HG03520 (cell line): ENCODE results near the gene PDE6B.
"Not testable (repeated sequence)": the region's sequence is repeated elsewhere in the genome, so short reads cannot be mapped to it uniquely, and the experiment has no call there.

Source experiments
- ATAC-seq: cut with Tn5 transposase; IDR thresholded peaks from one replicate; pipeline ENCODE4 v1.9.1; 2021; ENCODE audit warnings: mild to moderate bottlenecking, moderate library complexity; ENCODE audit not compliant: unreplicated experiment

PDE6B gene

DNA sequence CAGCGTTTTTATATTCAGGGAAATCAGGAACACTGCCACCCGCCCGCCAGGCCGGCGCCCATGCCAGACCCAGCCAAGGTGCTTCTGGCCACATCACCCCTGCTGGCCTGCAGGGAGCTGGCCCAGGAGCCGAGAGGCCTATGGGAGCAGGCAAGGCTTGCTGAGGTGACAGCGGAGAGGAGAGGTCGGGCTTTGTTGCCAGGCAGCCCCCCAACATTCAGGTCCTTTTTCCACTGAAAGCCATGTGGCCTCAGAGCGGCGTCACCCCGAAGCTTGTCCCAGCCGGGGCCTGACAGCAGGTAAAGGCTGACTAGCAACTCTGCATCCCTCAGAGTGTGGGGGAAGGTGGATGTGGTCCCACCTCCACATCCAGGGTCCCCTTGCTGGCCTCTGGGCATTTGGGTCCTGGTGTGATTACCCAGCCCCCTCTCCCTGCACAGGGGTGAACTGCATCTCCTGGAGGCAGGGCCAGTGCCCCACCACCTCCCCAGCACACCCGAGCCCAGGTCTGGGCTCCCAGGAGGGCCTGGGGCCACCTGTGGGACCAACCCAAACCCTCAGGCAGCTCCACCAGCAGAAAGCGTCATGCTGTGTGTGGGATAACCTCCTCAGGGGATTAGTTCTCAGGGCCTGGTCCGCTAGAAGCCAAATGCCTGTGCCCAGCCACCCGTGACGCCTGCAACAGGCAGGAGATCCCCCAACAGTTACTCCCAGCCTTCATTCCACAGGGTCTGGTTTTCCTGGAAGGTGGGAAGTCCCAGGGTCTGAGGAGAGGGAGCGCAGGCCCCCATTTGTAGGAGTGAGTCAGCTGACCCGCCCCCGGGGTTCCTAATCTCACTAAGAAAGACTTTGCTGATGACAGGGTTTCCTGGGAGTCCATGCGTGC, at the start of gene PDE6B:
PDE6B (plus strand) TSS at position 869 of the 886 bp plus-strand sequence. CDS start 54 bp downstream, outside the sequence.
- ATAC-seq: no peak

DNA sequence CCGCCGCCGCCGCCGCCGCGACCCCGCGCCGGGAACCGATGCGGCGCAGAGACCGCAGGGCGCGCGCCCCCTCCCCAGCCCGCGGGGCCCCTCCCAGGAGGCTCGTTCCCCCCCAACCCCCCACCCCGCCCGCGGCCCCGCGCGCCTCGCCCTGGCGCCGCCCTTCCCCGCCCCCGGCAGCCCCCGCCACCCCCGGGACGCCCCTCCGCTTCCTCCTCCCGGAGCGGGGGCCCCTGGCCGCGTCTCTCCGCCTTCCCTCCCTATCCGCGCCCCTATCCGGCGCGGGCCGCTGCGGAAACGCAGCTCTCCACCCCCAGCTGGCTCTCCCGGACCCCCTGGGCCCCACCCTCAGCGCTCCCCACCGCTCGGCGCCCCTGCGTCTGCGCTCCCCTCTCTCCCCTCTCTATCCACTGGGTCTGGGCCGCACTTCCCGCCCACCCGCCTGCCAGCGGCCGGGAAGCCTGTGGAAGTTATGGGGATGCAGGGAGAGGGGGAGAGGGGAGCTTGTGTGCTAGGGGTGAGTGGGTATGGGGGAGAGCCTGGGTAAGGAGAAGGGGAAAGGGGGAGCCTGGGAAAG, 49.0 kb upstream of the PDE6B start, which contains the start of gene TMEM271:
TMEM271 (minus strand) TSS at position 51 of the 577 bp plus-strand sequence. CDS start 233 bp downstream, outside the sequence.
- ATAC-seq: no peak

DNA sequence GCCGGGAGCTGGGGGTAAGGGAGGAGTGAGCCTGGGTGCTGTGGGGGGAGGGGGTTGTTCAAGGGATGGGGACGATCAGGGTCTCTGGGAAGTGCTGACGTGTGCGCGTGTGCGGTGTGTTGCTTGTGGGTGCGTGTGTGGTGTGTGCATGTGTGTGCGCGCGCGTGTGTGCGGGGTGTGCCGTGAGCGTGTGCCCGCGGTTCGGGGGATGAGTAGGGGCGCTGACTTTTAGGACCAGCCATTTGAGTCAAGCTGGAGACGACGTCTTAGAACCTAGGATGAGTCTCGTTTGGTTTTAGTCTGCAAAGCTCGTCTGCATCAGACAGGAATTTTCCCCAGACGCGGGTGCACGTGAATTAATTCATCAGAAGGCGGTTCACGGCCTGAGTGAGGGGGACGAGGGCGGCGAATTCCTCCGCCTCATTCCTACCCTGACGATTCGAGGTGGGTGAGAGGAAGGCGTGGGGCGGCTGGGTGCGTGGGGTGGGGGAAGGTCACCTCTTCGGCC, 48.3 kb upstream of the PDE6B start:
- ATAC-seq: no peak

DNA sequence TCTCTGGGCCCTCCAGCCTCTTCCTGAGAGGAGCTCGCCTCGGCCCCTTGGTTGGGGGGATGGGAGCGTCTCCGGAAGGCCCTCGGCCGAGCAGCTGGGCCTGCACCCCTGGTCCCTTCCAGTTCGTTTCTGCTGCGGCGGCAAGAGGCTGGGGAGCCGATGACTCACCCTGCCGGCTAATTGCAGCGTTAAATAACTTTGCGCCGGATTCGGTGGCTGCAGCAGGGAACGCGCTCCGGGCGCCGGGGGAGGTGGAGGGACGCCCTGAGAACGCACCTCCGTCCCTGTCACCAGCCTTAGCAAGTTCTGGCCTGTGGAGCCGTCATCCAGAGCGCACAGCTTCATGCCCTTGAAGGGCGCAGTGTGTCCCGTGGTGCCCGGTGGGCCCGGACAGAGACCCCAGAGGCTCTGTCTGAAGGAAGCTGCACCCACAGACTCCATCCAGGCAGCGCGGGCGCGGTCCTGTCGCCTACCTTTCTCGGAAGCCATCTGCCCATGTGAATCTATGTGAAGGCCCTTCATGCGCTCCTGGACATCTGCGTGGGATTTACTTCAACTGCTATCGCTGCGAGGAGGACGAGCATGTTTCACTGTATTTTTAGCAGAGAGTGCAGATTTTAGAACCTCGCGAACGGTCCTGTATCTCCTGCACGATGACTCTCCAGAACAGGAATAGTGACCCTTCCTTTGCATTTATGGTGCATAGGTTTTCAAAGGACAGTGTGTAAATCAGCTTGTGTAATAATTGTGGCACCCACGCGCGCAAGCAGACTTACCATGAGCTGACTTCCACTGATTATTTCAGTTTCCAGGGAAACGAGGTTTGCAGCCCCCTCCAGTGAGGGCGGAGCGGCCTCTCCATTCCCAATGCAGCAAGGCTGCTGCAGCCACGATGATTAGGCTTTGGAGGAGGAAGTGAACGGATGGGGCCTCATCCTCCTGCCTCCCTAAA, 47.6 kb upstream of the PDE6B start:
- ATAC-seq: no peak

DNA sequence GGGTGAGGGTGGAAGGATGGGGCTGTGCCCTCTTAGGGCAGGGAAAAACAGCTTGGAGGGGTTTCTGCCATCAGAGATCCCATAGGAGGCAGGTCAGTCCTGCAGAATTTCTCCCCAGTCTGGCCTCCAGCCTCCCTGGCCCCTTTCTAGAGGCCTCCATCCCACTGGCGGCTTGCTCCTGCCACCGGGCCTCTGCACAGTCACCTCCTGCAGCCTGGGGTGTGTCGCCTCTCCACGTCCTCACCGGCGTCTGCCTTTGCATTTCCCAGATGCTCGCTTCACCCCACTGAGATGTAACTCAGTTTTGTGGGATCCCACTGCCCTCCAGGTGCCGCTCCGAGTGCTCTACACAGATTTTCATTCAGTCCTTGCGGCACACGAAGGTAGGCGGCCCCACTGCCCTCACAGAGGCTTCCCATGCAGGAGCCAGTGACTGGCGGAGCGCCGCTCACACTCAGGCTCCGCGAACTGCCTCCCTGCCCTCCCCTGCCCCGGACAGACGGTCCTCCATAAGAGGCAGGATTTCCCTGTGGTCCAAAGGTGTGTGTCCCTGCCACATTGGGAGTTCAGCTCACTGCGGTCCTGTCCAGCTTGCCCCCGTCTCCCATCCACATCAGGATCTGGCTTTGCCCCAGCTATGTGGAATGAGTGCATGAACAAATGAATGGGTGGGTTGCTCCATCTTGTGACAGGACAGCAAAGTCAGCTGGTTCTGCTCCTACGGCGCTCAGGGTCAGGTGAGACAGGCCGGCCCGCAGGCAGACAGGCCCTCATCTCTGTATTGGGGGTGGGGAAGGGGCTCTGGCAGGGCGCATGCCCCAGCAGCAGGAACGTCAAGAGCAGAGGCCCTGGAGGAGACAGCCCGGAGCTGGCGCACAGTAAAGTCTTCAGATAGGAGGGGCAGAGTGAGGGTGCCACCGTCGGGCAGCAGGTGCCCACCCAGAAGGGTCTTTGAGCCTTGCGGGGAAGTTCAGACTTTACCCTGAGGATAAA, 46.6 kb upstream of the PDE6B start:
- ATAC-seq: no peak

DNA sequence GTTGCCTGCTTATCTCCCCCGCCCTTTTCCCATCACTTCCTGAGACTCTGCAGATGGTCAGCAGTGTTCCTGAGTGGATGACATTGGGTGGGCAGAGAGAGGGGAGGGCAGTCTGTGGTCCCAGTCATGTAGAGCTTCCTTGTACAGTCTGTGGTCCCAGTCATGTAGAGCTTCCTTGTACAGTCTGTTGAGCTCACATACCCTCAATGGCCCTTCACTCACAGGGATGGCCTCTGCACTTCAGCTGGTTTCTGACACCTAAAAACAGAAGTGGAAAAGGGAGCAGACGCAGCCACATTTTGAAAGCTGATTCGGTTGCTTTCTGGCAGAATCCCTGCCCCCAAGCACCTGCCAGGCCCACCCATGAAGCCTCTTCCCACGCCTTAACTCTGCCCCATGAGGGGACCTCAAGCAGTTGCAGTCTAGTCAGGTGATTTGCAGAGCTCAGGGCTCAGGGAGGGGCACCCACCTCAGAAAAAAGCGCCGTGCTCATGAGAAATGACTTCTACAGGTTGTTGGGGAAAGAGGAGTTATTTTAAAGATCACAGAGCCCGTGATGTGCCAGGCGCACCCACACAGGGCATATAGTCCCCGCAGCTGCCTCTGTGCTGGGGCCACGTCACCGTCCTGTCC, 45.7 kb upstream of the PDE6B start:
- ATAC-seq: no peak

DNA sequence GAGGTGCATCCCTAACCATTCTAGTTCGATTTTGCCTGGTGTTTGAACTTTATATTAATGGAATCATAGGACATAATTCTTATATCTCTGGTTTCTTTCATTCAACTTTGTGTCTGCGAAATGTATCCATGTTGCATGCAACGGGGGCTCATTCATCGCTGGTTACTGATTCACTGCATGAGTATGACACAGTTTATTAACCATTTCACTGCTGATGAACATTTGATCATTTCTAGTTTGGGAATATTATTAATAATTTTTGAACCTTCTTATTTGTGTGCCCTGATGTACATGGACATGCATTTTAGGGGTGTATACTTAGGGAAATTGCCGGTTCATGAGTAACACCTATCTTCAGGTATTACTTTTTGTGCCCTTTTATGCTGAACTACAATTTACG, 44.2 kb upstream of the PDE6B start:
- no peak for ATAC-seq

DNA sequence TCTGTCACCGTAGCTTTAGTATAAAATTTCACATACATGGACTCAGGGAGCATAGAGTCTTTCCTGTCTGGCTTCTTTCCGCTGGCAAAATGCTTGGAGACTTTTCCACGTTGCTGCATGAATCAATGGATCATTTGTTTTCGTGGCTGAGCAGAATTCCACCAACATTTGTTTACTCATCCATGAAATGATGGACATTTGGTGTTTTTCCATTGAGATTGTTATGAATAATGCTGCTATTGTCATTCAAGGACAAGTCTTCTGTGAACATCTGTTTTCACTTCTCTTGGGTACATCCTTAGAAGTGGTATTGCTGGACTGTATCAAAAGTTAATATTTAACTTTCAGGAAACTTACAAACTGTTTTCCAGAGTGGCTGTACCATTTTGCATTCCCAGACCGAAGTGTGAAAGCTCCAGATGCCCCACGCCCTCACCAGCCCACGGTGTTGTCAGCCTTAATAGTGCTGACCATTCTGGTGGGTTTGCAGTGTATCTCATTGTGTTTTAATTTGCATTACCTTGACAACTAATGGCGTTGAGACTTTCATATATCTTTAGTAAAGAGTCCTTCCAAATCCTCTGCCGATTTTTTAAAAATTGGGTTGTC, 43.5 kb upstream of the PDE6B start:
- no peak for ATAC-seq

DNA sequence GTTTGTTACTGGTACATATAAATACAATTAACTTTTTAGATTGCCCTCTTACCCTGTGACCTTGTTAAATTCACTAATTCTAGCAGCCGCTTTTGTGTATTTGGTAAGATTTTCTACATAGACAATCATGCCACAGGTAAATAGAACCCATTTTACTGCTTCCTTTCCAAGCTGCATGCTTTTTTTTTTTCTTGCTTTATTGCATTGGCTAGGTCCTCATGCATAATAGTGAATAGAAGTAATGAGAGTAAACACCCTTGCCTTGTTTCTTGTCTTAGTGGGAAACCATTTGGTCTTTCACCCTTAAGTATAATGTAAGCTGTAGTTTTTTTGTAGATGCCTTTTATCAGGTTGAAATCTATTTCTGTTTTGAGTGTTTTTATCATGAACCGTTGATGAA, 41.6 kb upstream of the PDE6B start:
- ATAC-seq: no peak

DNA sequence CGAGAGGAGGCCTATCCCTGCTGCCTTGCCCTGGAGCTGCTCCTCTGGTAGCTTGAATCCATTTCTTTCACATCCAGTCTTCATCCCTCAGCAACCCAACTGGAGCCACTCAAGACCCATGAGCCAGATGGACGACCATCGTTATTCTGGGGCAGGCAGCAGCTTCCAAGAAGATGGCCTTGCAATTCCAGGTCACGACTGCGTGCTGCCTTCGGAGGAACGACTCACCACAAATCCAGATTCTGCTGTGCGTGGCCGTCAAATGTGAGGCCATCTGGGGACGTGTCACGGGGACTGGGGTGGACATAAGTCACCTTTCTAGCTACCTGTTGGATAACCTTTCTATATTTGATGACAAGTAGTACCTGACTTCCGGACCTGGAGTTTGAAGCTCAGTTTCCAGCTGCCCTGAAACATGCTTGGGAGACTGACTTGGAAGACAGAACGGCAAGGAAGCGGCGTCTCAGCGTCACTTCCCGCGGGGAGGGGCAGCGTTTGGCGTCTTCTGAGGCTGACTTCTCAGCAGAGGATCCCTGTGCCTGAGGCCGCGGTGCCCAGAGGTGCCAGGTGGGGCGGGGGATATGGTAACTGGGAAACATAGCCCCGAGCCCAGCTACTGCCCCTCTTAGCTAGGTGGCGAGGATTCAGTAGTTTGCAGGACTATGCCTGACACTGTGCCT, 37.6 kb upstream of the PDE6B start:
- ATAC-seq: no peak

DNA sequence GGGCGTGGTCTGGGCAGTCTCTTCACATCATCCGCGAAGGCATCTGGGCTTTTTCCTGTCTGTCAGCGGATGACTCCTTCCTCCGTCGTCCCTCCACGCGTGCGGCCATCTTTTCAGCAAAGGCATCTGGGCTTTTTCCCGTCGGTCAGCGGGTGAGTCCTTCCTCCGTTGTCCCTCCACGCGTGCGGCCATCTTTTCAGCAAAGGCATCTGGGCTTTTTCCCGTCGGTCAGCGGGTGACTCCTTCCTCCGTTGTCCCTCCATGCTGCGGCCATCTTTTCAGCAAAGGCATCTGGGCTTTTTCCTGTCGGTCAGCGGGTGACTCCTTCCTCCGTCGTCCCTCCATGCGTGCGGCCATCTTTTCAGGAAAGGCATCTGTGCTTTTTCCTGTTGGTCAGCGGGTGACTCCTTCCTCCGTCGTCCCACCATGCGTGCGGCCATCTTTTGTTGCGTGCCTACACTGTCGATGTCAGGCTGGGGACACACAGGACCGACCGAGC, 37.0 kb upstream of the PDE6B start:
- ATAC-seq: no peak

DNA sequence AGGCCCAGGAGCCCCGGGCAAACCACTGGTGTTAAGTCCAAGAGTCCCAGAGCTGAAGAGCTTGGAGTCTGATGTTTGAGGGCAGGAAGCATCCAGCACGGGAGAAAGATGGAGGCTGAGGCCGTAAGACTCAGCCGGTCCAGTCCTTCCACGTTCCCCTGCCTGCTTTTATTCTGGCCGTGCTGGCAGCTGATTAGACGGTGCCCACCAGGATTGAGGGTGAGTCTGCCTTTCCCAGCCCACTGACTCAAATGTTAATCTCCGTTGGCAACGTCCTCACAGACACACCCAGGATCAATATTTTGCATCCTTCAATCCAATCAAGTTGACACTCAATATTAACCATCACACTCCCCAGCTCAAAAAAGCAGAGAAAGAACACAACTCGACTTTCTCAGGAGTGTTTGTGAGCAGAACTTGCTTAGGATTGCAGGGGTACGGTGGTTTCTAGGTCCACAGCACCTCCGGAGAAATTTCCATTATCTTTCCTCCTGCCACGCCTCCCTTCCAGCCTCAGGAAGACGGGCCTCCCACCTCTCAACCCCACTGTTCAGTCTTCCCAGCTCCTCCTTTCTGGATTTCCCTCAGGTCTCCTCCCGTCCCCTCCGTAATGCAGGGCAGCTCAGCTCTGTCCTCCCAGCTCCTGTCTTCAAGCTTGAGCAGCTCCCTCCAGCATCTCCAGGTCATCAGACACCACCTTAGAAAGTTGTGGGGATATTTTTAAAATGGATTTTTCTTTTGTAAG, 36.0 kb upstream of the PDE6B start:
- ATAC-seq: no peak

DNA sequence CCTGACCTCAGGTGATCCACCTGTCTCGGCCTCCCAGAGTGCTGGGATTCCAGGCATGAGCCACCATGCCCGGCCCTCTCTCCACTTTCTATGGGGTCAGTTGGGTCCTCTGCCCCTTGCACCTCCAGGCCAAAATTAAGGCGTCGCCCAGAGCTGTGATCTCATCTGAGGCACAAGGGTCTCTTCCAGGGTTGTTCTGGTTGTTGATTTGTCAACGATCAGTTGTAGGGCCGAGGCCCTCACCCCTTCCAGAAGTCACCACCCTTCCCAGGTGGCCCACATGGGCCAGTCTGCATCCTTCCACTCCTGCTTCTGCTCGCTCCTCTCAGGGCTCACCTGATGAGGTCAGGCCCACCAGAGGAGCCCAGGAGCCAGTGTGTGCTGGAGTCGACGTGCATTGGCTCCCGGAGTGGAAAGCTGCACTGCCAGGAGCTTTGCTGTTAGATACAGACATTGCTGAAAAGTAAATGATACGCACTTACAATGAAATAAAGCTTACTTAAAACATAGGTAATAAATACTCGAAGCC, 35.0 kb upstream of the PDE6B start:
- no peak for ATAC-seq

DNA sequence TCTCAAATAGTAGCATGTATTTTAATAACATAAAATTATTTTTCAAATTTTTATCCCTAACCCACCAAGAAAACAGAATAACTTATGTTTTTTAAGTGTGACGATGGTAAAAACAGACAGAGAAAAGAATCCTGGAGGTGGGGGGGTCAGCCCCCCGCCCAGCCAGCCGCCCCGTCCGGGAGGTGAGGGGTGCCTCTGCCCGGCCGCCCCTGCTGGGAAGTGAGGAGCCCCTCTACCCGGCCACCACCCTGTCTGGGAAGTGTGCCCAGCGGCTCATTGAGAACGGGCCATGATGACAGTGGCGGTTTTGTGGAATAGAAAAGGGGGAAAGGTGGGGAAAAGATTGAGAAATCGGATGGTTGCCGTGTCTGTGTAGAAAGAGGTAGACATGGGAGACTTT, 33.2 kb upstream of the PDE6B start:
- not testable (repeated sequence) for ATAC-seq

DNA sequence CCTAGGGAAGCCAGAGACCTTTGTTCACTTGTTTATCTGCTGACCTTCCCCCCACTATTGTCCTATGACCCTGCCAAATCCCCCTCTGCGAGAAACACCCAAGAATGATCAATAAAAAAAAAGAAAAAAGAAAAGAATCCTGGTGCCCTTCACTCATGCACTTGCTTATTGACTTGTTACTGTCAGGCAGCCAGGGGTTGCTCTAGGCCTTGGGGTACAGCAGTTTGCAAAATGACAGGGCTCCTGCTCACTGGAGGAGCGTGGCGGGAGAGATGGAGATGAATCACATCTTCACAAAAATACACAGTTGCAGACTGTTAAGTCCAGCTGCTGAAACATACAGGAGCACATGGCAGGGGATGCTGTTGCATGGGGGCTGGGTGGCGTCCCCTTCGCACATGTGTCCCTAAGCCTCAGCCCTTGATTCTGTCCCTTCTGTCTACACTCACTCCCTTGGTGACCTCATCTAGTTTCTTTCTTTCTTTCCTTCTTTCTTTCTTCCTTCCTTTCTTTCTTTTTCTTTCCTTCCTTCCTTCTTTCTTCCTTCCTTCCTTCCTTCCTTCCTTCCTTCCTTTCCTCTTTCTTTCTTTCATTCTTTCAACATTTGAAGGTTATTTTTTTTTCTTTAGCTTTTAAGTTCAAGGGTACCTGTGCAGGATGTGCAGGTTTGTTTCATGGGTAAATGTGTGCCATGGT, 32.4 kb upstream of the PDE6B start:
- ATAC-seq: no peak

DNA sequence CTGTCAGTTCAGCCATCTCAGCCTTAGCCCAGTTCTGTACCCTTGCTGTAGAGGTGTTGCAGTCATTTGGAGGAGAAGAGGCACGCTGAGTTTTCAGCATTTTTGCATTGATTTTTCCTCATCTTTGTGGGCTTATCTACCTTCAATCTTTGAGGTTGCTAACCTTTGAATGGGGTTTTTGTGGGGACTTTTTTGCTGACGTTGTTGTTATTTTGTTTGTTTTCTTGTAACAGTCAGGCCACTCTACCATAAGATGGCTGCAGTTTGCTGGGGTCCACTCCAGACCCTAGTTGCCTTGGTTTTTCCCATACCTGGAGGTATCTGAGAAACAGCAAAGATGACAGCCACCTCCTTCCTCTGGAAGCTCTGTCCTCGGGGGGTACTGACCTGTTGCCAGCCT, 26.4 kb upstream of the PDE6B start:
- ATAC-seq: no peak

DNA sequence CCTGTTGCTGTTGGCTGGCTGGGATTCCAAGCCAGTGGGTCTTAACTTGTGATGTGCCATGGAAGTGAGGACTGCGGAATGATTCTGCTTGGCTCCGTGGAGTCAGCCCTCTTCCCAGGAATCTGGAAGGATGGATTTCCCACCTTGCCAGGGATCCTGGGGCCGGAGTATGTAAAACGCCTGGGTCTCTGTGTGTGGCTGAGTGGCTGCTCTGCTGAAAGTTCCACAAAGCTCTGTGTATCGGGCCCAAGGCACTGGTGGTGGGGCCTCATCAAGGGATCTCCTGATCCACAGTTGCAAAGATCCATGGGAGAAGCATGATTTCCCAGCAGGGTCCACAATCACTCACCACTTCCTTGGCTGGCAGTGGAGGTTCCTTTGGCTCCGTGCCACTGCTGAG, 25.2 kb upstream of the PDE6B start:
- no peak for ATAC-seq
